ENCODE results near the gene VPS41.

DNA sequence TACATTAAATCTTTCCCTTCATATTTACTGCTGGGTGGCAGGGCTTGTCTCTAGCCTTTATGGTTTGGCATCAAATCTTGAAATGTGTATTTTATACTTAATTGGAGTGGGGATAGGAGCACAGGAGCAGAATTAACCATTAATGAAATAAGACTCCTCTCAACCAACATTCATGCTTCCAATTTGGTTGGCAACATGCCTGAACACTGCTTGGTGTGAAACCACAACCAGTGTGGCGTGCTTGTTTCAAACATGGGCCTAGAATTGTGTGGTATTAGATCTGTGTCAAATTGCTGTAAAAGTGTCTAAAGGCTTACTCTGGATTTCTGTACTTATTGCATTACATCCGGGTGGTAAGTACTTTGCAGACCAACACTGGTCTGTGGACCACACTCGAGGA is 25.1 kb upstream of the VPS41 start:
- no peak for TF ChIP-seq TAF1 (IDR thresholded peaks at IDR 0.05; ENCODE audit: borderline replicate concordance, low read depth, low read length)
- TF ChIP-seq, protein P1, sequence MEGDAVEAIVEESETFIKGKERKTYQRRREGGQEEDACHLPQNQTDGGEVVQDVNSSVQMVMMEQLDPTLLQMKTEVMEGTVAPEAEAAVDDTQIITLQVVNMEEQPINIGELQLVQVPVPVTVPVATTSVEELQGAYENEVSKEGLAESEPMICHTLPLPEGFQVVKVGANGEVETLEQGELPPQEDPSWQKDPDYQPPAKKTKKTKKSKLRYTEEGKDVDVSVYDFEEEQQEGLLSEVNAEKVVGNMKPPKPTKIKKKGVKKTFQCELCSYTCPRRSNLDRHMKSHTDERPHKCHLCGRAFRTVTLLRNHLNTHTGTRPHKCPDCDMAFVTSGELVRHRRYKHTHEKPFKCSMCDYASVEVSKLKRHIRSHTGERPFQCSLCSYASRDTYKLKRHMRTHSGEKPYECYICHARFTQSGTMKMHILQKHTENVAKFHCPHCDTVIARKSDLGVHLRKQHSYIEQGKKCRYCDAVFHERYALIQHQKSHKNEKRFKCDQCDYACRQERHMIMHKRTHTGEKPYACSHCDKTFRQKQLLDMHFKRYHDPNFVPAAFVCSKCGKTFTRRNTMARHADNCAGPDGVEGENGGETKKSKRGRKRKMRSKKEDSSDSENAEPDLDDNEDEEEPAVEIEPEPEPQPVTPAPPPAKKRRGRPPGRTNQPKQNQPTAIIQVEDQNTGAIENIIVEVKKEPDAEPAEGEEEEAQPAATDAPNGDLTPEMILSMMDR (IDR thresholded peaks at IDR 0.05) = no peak
- no peak for TF ChIP-seq CHD2 (IDR thresholded peaks at IDR 0.05; ENCODE audit: low read length, partially characterized antibody)
- no peak for TF ChIP-seq EZH2phosphoT487 (IDR thresholded peaks at IDR 0.05; ENCODE audit: borderline replicate concordance, low read depth)
- no peak for TF ChIP-seq RFX5 (IDR thresholded peaks at IDR 0.05; ENCODE audit: low read length)
- TF ChIP-seq, protein P2, sequence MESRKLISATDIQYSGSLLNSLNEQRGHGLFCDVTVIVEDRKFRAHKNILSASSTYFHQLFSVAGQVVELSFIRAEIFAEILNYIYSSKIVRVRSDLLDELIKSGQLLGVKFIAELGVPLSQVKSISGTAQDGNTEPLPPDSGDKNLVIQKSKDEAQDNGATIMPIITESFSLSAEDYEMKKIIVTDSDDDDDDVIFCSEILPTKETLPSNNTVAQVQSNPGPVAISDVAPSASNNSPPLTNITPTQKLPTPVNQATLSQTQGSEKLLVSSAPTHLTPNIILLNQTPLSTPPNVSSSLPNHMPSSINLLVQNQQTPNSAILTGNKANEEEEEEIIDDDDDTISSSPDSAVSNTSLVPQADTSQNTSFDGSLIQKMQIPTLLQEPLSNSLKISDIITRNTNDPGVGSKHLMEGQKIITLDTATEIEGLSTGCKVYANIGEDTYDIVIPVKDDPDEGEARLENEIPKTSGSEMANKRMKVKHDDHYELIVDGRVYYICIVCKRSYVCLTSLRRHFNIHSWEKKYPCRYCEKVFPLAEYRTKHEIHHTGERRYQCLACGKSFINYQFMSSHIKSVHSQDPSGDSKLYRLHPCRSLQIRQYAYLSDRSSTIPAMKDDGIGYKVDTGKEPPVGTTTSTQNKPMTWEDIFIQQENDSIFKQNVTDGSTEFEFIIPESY (IDR thresholded peaks at IDR 0.05; ENCODE audit: borderline replicate concordance, low read depth) = no peak
- TF ChIP-seq RAD21 (IDR thresholded peaks at IDR 0.05; ENCODE audit: low read length) = no peak
- TF ChIP-seq SMC3 (IDR thresholded peaks at IDR 0.05; ENCODE audit: low read depth, low read length) = no peak
- TF ChIP-seq, protein P3, sequence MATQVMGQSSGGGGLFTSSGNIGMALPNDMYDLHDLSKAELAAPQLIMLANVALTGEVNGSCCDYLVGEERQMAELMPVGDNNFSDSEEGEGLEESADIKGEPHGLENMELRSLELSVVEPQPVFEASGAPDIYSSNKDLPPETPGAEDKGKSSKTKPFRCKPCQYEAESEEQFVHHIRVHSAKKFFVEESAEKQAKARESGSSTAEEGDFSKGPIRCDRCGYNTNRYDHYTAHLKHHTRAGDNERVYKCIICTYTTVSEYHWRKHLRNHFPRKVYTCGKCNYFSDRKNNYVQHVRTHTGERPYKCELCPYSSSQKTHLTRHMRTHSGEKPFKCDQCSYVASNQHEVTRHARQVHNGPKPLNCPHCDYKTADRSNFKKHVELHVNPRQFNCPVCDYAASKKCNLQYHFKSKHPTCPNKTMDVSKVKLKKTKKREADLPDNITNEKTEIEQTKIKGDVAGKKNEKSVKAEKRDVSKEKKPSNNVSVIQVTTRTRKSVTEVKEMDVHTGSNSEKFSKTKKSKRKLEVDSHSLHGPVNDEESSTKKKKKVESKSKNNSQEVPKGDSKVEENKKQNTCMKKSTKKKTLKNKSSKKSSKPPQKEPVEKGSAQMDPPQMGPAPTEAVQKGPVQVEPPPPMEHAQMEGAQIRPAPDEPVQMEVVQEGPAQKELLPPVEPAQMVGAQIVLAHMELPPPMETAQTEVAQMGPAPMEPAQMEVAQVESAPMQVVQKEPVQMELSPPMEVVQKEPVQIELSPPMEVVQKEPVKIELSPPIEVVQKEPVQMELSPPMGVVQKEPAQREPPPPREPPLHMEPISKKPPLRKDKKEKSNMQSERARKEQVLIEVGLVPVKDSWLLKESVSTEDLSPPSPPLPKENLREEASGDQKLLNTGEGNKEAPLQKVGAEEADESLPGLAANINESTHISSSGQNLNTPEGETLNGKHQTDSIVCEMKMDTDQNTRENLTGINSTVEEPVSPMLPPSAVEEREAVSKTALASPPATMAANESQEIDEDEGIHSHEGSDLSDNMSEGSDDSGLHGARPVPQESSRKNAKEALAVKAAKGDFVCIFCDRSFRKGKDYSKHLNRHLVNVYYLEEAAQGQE (IDR thresholded peaks at IDR 0.05; ENCODE audit: low read depth, low read length) = no peak
